Tibial nerve (tissue), 4 donors: ENCODE results near the gene OGFOD1. TPM values are rescaled to one million over a fixed set of nuclear protein-coding genes. Genes with fewer than 3 reads are reported as not detected.
A peak's percentile ranks its signal among the peaks of the same experiment; 100 is the strongest.

Experiments
- DNase-seq, 2 donors: peaks; one replicate each; pipeline ENCODE4 v3.0.0-alpha.2; 2019; ENCODE audit warnings: low spot score in 2 of 2
- H3K27ac ChIP-seq, 4 donors: fragments of 200-600 bp; sonication (generic) in 3 of 4; one replicate each; pipeline ENCODE4 v1.5.1; 2017 to 2019; ENCODE audit warnings: mild to moderate bottlenecking in 1 of 4
- H3K27me3 ChIP-seq, 2 donors: fragments of 200-600 bp; sonication (generic) in 1 of 2; one replicate each; pipeline versions ENCODE4 v1.5.1 to v1.6.0; 2017 to 2019
- H3K36me3 ChIP-seq, 3 donors: fragments of 200-600 bp; sonication (generic); one replicate each; pipeline ENCODE4 v1.5.1; 2018 to 2019
- H3K4me1 ChIP-seq, 4 donors: fragments of 200-600 bp; sonication (generic) in 3 of 4; one replicate each; pipeline ENCODE4 v1.5.1; 2017 to 2019
- H3K4me3 ChIP-seq, 4 donors: fragments of 200-600 bp; sonication (generic) in 3 of 4; one replicate each; pipeline ENCODE4 v1.5.1; 2017 to 2019; ENCODE audit warnings: mild to moderate bottlenecking in 1 of 4, moderate library complexity in 1 of 4
- H3K9me3 ChIP-seq, 4 donors: fragments of 200-600 bp; sonication (generic) in 3 of 4; one replicate each; pipeline ENCODE4 v1.5.1; 2017 to 2019
- EP300 ChIP-seq, 2 donors: sonication (generic); formaldehyde crosslinking; IDR thresholded peaks; one replicate each; pipeline ENCODE4 v1.6.1; 2017; ENCODE audit warnings: antibody characterized with exemption in 2 of 2, mild to moderate bottlenecking in 1 of 2
- POLR2A ChIP-seq, 2 donors: fragments of 450-650 bp; IDR thresholded peaks; one replicate each; pipeline ENCODE4 v1.6.1; 2017; ENCODE audit warnings: antibody characterized with exemption in 2 of 2, mild to moderate bottlenecking in 2 of 2, moderate library complexity in 2 of 2
- WGBS, 2 donors: methylation state at CpG; one replicate each; pipeline ENCODE4 v1.1.5; 2018; 5-methylcytosine and 5-hydroxymethylcytosine counted together
- total RNA-seq, 4 donors: library from RNA; depleted of rRNA; stranded (reverse); fragments of >200 nt; gene quantifications; one replicate each; pipeline ENCODE4 v1.1.0, GENCODE V29; 2016
- TF ChIP-seq, protein P1 (sequence below), 5 experiments: fragments of 200-600 bp in 3 of 5; fragments of 450-650 bp in 2 of 5; sonication (generic) in 3 of 5; IDR thresholded peaks; one replicate each; pipeline ENCODE4 v1.5.1; 2016 to 2019; ENCODE audit warnings: antibody characterized with exemption in 5 of 5, mild to moderate bottlenecking in 3 of 5, moderate library complexity in 2 of 5

Gene OGFOD1
- total RNA-seq, 4 donors from 2014 or later: 28.8 to 39.6 (median 35.6) TPM

DNA sequence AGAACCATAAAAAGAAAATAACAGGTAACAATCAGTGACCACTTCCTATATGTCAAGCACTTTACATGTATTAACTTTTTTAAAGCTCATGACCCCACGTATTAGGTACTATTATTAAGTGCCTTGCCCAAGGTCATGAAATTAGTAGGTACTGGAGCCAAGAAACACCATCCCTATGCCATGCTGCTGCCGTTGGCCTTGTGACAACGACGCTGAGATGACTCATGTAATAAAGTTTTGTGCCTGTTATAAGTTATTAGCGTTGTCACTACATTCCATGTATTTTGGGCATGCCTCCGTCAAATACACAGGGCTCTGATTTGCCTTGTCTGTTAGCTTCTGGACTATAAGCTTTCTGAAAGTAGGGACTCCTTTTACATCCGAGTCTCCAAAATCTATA lies 67.1 kb downstream of the OGFOD1 start:
- 55 to 61% methylated on average over 7 of the region's 7 CpGs for WGBS, 2 donors
- TF ChIP-seq, protein P1, sequence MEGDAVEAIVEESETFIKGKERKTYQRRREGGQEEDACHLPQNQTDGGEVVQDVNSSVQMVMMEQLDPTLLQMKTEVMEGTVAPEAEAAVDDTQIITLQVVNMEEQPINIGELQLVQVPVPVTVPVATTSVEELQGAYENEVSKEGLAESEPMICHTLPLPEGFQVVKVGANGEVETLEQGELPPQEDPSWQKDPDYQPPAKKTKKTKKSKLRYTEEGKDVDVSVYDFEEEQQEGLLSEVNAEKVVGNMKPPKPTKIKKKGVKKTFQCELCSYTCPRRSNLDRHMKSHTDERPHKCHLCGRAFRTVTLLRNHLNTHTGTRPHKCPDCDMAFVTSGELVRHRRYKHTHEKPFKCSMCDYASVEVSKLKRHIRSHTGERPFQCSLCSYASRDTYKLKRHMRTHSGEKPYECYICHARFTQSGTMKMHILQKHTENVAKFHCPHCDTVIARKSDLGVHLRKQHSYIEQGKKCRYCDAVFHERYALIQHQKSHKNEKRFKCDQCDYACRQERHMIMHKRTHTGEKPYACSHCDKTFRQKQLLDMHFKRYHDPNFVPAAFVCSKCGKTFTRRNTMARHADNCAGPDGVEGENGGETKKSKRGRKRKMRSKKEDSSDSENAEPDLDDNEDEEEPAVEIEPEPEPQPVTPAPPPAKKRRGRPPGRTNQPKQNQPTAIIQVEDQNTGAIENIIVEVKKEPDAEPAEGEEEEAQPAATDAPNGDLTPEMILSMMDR (IDR thresholded peaks at IDR 0.05): no peak
- TF ChIP-seq EP300 (IDR thresholded peaks at IDR 0.05) (no peak), POLR2A (IDR thresholded peaks at IDR 0.05) (no peak)
- no peak for DNase-seq
- Histone ChIP-seq H3K4me3 (peak overlapping the region; percentile 86 to 99 (median 94)), H3K4me1 (peaks cover 0 to 63% (median 7%) of the 10 kb centered on the region in 4 donors), H3K36me3 (no peaks in the 10 kb centered on the region), H3K9me3 (no peaks in the 10 kb centered on the region), H3K27ac (peak overlapping the region; percentile 31 to 98 (median 92)), H3K27me3 (no peaks in the 10 kb centered on the region)

DNA sequence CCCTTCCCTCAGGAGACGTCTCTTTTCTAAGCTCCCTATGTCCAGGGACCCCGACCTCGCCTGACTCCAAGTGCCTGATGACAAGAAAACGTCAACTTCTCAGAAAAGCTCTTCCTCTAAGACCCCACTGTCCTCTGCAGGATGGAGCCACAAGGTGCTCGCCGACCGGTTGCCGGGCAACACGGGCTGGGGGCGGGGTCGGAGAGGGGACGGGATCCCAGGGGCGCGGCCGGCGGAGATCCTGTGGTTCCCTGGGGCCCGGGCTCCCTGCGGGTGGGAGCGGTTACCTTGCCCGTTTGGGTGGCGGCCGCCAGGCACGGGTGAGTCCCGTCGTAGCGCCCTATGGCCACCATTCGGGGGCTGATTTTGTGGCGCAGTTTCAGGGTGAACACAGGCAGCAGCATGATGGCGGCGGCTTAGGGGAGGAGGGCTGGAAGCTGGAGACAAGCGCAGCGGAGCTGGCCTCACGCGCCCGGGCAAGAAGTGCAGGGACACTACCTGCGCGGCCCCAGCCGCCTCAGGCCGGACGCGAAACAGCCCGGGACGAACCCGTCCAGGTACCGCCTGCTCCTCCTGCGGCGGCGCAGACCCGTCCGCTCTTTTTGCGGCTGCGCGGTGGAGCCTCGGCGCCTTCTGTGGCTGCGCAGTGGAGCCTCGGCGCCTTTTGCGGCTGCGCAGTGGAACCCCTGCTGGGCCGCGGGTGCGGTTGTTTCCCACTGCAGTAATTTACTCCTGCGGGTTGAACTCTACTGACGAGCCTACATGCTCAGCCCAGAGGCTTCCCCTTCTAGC lies 68.3 kb downstream of the OGFOD1 start, which contains the start of gene BBS2:
Gene BBS2, minus strand, starts transcription at position 566 of the 792 bp plus-strand sequence. Its CDS starts 162 bp downstream, at position 404.
- peak; percentile 91 to 95 for TF ChIP-seq POLR2A (IDR thresholded peaks at IDR 0.05)
- TF ChIP-seq EP300 (IDR thresholded peaks at IDR 0.05): peak; percentile 69 to 98
- TF ChIP-seq, protein P1 (IDR thresholded peaks at IDR 0.05): peak in 2 of 5 experiments; percentile 52 to 56
- WGBS, 2 donors: 0 to 1% methylated on average over 48 to 62 of the region's 65 CpGs
- Histone ChIP-seq H3K4me1 (peaks cover 0 to 53% (median 7%) of the 10 kb centered on the region in 4 donors), H3K9me3 (no peaks in the 10 kb centered on the region), H3K27ac (peak within 1 kb of the TSS; percentile 88 to 98 (median 93)), H3K4me3 (peak within 1 kb of the TSS; percentile 86 to 99 (median 94)), H3K36me3 (no peaks in the 10 kb centered on the region), H3K27me3 (no peaks in the 10 kb centered on the region)
- DNase-seq: peak; percentile 73 to 76

DNA sequence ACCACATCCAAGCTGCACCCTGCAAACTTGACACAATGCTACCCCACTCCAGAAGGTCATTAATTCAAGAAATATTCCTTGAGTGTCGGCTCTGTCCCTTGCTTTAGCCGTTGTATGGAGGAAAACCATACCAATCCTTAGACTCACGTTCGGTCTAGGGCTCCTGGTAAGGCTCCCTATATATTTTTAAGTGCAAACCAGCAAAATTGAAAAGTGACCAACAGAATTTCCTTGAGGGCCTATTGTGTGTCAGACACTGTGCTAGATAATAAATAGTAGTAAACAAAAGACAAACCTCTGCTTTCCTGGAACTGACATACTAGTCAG lies 68.9 kb downstream of the OGFOD1 start:
- H3K9me3 ChIP-seq: no peaks in the 10 kb centered on the region
- no peaks in the 10 kb centered on the region for H3K27me3 ChIP-seq
- H3K36me3 ChIP-seq: no peaks in the 10 kb centered on the region
- peak overlapping the region; percentile 88 to 98 (median 93) for H3K27ac ChIP-seq
- TF ChIP-seq POLR2A (IDR thresholded peaks at IDR 0.05) (no peak), EP300 (IDR thresholded peaks at IDR 0.05) (no peak)
- TF ChIP-seq, protein P1 (IDR thresholded peaks at IDR 0.05): no peak
- WGBS, 2 donors: 10 to 18% methylated on average over 4 of the region's 4 CpGs
- H3K4me1 ChIP-seq: peaks cover 0 to 49% (median 7%) of the 10 kb centered on the region in 4 donors
- no peak for DNase-seq
- H3K4me3 ChIP-seq: peak overlapping the region; percentile 86 to 99 (median 94)

- Histone ChIP-seq H3K4me1 (peaks cover 0 to 6% (median 0%) of the 10 kb centered on the region in 4 donors), H3K27me3 (no peaks in the 10 kb centered on the region), H3K4me3 (no peak overlapping the region), H3K27ac (no peak overlapping the region), H3K36me3 (no peaks in the 10 kb centered on the region), H3K9me3 (no peaks in the 10 kb centered on the region)
- 56 to 71% methylated on average over 9 of the region's 9 CpGs for WGBS, 2 donors
- no peak for DNase-seq
- TF ChIP-seq, protein P1 (IDR thresholded peaks at IDR 0.05): no peak
- no peak for TF ChIP-seq EP300 (IDR thresholded peaks at IDR 0.05)
- no peak for TF ChIP-seq POLR2A (IDR thresholded peaks at IDR 0.05)
Measured at GRCh38 chr16:56525236-56525635, 73.9 kb downstream of the OGFOD1 start.

Other genes starting within 250 kb of the OGFOD1 start
- 100 to 1,000 TPM; 263 to 334 (median 292) TPM for gene AMFR, start 26.0 kb upstream of the OGFOD1 start, total RNA-seq
- gene NUDT21, start 222 bp upstream of the OGFOD1 start, total RNA-seq: 10 to 100 TPM; 41.5 to 57.3 (median 47.2) TPM
- gene BBS2, start 68.5 kb downstream of the OGFOD1 start, total RNA-seq: 100 to 1,000 TPM in 3 of 4 donors, 10 to 100 TPM in 1; 79.8 to 144 (median 120) TPM
- not detected for gene MT4, start 113.5 kb downstream of the OGFOD1 start, total RNA-seq
- 100 to 1,000 TPM in 3 of 4 donors, 10 to 100 TPM in 1; 92.4 to 291 (median 156) TPM for gene MT3, start 138.0 kb downstream of the OGFOD1 start, total RNA-seq
- gene MT2A, start 157.0 kb downstream of the OGFOD1 start, total RNA-seq: 100 to 1,000 TPM; 154 to 612 (median 354) TPM
- gene MT1E, start 174.2 kb downstream of the OGFOD1 start, total RNA-seq: 1,000 to 10,000 TPM in 1 of 4 donors, 100 to 1,000 TPM in 3; 229 to 1,068 (median 290) TPM
- gene MT1M, start 181.1 kb downstream of the OGFOD1 start, total RNA-seq: 100 to 1,000 TPM in 1 of 4 donors, 10 to 100 TPM in 3; 38.5 to 103 (median 53.2) TPM
- 100 to 1,000 TPM in 1 of 4 donors, 10 to 100 TPM in 2, not detected in 1; 18.8 to 365 (median 93.3) TPM for gene MT1A, start 187.1 kb downstream of the OGFOD1 start, total RNA-seq
- not detected for gene MT1B, start 200.3 kb downstream of the OGFOD1 start, total RNA-seq
- gene MT1F, start 206.4 kb downstream of the OGFOD1 start, total RNA-seq: 10 to 100 TPM in 2 of 4 donors, 1 to 10 TPM in 2; 3.0 to 34.3 (median 11.3) TPM
- 10 to 100 TPM in 3 of 4 donors, not detected in 1; 41.1 to 87.7 (median 49.2) TPM for gene MT1G, start 216.5 kb downstream of the OGFOD1 start, total RNA-seq
- 1 to 10 TPM in 2 of 4 donors, not detected in 2; 2.4 to 5.1 TPM for gene MT1H, start 218.3 kb downstream of the OGFOD1 start, total RNA-seq
- 1,000 to 10,000 TPM in 2 of 4 donors, 100 to 1,000 TPM in 2; 457 to 1,918 (median 1,024) TPM for gene MT1X, start 230.9 kb downstream of the OGFOD1 start, total RNA-seq